Measurements from ENCODE around the gene TOX4.
A peak's percentile ranks its signal among the peaks of the same experiment; 100 is the strongest.
"Not testable (repeated sequence)": the region's sequence is repeated elsewhere in the genome, so short reads cannot be mapped to it uniquely, and the experiment has no call there.

TOX4 gene

DNA sequence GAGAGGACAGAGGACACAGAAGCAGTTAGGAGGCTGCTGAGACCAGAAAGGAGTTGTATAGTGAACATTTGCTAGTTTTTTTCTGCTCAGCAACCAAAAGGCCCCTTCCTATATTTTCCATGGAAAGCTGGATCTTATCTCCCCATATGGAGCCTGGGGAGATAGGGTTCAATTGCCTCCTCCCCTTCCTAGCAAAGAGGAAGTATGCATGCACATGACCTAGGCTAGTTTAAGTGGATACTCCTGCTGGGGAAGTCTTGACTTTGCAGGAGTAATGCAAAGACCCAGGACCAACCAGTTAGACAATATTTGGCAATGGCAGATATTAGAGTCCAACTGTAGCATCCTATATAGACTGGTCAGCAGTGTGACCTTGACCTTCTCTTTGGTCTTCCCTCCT is 36.1 kb upstream of the TOX4 start:
- no peak for DNase-seq
- peaks cover 31% of the 10 kb centered on the region for H3K36me3 Mint-ChIP-seq (ENCODE audit: low read depth)
- H3K9me3 Mint-ChIP-seq: no peaks in the 10 kb centered on the region
- H3K4me1 Mint-ChIP-seq: peaks cover 24% of the 10 kb centered on the region
- H3K4me3 Mint-ChIP-seq: no peak overlapping the region
- H3K27ac Mint-ChIP-seq: no peak overlapping the region
- TF ChIP-seq, protein P1, sequence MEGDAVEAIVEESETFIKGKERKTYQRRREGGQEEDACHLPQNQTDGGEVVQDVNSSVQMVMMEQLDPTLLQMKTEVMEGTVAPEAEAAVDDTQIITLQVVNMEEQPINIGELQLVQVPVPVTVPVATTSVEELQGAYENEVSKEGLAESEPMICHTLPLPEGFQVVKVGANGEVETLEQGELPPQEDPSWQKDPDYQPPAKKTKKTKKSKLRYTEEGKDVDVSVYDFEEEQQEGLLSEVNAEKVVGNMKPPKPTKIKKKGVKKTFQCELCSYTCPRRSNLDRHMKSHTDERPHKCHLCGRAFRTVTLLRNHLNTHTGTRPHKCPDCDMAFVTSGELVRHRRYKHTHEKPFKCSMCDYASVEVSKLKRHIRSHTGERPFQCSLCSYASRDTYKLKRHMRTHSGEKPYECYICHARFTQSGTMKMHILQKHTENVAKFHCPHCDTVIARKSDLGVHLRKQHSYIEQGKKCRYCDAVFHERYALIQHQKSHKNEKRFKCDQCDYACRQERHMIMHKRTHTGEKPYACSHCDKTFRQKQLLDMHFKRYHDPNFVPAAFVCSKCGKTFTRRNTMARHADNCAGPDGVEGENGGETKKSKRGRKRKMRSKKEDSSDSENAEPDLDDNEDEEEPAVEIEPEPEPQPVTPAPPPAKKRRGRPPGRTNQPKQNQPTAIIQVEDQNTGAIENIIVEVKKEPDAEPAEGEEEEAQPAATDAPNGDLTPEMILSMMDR (IDR thresholded peaks at IDR 0.05): no peak
- H3K27me3 Mint-ChIP-seq (ENCODE audit: low read depth, poor library complexity): no peaks in the 10 kb centered on the region

DNA sequence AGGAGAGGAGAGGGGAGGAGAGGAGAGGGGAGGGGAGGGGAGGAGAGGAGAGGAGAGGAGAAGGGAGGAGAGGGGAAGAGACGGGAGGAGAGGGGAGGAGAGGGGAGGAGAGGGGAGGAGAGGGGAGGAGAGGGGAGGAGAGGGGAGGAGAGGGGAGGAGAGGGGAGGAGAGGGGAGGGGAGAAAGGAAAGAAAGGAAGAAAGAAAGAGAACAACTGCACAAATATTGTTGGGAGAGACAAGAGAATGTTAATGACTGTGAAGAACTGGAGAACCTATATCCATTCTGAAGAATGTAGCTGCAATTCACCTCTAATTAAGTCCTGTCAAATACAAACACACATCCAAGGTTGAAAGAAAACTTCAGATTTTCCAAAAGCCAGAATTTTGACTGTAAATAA is 34.3 kb upstream of the TOX4 start:
- peaks cover 44% of the 10 kb centered on the region for H3K36me3 Mint-ChIP-seq (ENCODE audit: low read depth)
- not testable (repeated sequence) for H3K4me3 Mint-ChIP-seq; H3K4me1 Mint-ChIP-seq; DNase-seq; H3K9me3 Mint-ChIP-seq; H3K27me3 Mint-ChIP-seq (ENCODE audit: low read depth, poor library complexity); H3K27ac Mint-ChIP-seq

DNA sequence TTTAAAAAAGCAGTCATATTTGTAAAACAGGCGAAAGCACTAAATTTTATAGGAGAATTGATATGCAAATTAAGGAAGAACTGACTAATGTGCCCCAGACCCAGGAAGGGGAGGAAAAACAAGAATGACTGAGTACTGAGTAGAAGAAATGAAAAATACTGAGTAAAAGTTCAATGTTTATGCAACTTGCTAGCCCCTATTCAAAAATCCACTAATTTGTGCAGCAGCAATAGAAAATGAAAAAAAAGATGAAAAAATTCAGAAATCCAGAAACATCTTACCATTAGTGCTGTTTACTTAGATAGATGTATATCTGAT is 27.1 kb upstream of the TOX4 start:
- Mint-ChIP-seq H3K4me1 (peaks cover 21% of the 10 kb centered on the region), H3K36me3 (ENCODE audit: low read depth) (peaks cover 61% of the 10 kb centered on the region), H3K27ac (no peak overlapping the region), H3K27me3 (ENCODE audit: low read depth, poor library complexity) (peaks cover 9% of the 10 kb centered on the region), H3K9me3 (no peaks in the 10 kb centered on the region), H3K4me3 (no peak overlapping the region)
- TF ChIP-seq, protein P1 (IDR thresholded peaks at IDR 0.05): no peak
- no peak for DNase-seq

DNA sequence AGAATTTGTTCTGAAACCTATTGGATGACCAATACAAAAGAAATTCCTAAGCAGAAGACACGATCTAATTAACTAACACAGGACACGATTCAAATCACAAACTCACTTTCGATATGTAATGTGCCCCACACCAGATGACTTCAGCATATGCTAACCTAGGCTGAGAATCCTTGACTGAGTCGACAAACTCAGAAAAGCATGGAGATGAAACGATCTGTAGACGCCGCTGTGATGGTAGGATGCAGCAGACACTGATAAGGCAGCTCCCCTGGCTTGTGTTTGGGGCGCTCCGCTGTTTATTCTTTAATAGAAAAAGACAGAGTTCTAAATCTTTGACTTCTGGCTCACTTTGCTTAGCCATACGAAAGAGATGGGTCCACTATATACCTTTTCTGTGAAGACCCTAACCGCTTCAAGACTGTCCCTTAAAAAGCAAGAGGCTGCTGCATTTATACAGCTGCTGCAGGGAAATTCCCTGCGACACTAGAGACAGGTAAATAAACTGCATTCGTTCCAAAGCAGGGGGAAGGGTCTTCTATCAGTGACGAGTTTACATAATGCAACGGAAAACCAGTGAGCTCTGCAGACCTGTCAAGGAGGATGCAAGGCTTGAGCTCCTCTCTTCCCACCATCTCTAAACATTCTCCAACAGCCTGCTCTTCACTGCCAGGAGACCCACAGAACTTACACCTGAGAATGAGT is 22.0 kb upstream of the TOX4 start:
- TF ChIP-seq, protein P1 (IDR thresholded peaks at IDR 0.05): no peak
- peaks cover 9% of the 10 kb centered on the region for H3K27me3 Mint-ChIP-seq (ENCODE audit: low read depth, poor library complexity)
- peaks cover 30% of the 10 kb centered on the region for H3K4me1 Mint-ChIP-seq
- H3K9me3 Mint-ChIP-seq: no peaks in the 10 kb centered on the region
- DNase-seq: no peak
- H3K27ac Mint-ChIP-seq: peak overlapping the region; percentile 99
- H3K36me3 Mint-ChIP-seq (ENCODE audit: low read depth): peaks cover 51% of the 10 kb centered on the region
- H3K4me3 Mint-ChIP-seq: peak overlapping the region; percentile 95

DNA sequence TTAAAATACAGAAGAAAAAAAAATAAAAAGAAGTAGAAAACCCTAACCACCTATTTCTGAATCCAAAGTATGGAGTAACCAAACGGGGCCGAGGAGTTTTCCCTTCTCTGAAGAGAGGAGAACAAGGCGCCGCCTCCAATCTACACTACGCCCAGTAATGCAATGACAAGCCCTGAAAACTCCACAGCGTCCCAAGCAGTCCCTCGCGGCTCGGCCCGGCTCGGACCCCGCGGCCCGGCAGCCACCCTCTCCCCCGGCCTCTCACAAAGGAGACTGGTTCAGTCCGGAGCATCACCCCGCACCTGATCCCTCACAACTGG is 21.4 kb upstream of the TOX4 start:
- H3K9me3 Mint-ChIP-seq: no peaks in the 10 kb centered on the region
- H3K27ac Mint-ChIP-seq: peak overlapping the region; percentile 99
- DNase-seq: no peak
- TF ChIP-seq, protein P1 (IDR thresholded peaks at IDR 0.05): no peak
- peaks cover 30% of the 10 kb centered on the region for H3K4me1 Mint-ChIP-seq
- H3K4me3 Mint-ChIP-seq: peak overlapping the region; percentile 95
- peaks cover 9% of the 10 kb centered on the region for H3K27me3 Mint-ChIP-seq (ENCODE audit: low read depth, poor library complexity)
- peaks cover 48% of the 10 kb centered on the region for H3K36me3 Mint-ChIP-seq (ENCODE audit: low read depth)

DNA sequence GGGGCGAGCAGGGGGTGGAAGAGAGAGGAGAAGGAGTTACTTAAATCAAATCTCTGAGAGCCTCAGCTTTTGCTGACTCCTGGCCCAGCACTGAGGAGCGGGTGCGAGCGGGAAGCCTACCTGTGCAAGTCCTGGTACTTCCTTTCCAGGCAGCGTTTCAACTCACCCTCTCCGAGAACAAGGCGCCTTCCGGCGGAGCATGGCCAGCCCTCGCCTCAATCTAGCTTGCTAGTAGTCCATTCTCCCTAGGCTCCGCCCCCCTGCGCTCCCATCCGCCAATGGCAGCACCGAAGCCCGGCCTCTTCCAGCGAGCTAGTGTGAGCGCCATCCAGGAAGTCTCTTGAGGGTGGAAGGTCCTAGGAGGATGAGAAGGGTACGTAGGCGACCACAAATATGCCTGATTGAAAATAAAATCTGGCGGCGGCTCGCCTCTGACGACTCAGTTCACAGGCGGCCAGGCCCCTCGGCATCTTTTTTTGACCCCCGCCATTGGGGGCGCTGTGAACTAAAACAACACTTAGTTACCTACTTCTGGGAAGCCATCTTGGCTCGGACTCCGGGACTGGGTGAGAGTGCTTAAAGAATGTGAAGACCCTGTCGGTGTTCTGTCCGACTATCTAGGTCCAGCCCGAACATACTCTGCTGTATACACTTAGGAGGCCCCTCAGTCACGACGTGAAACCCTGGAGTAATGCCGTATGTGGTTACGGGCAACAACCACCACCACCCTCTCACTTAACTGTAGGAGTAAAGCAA is 20.9 kb upstream of the TOX4 start, which contains the start of gene CHD8:
CHD8 (minus strand) TSS at position 212 of the 756 bp plus-strand sequence. CDS start 24,480 bp downstream, outside the sequence.
- Mint-ChIP-seq H3K9me3 (no peaks in the 10 kb centered on the region), H3K4me1 (peaks cover 30% of the 10 kb centered on the region), H3K27me3 (ENCODE audit: low read depth, poor library complexity) (peaks cover 9% of the 10 kb centered on the region), H3K27ac (peak within 1 kb of the TSS; percentile 99), H3K36me3 (ENCODE audit: low read depth) (peaks cover 51% of the 10 kb centered on the region), H3K4me3 (peak within 1 kb of the TSS; percentile 95)
- peak; percentile 99 for DNase-seq
- TF ChIP-seq, protein P1 (IDR thresholded peaks at IDR 0.05): peak; percentile 68

Data from nephron progenitor cell (in vitro differentiated cells).